GM18861 (cell line): ENCODE results near the gene GNLY.
"Not testable (repeated sequence)": the region's sequence is repeated elsewhere in the genome, so short reads cannot be mapped to it uniquely, and the experiment has no call there.

Source experiments
- ATAC-seq: cut with Tn5 transposase; IDR thresholded peaks from one replicate; pipeline ENCODE4 v1.9.1; 2021; ENCODE audit not compliant: unreplicated experiment

Gene GNLY

DNA sequence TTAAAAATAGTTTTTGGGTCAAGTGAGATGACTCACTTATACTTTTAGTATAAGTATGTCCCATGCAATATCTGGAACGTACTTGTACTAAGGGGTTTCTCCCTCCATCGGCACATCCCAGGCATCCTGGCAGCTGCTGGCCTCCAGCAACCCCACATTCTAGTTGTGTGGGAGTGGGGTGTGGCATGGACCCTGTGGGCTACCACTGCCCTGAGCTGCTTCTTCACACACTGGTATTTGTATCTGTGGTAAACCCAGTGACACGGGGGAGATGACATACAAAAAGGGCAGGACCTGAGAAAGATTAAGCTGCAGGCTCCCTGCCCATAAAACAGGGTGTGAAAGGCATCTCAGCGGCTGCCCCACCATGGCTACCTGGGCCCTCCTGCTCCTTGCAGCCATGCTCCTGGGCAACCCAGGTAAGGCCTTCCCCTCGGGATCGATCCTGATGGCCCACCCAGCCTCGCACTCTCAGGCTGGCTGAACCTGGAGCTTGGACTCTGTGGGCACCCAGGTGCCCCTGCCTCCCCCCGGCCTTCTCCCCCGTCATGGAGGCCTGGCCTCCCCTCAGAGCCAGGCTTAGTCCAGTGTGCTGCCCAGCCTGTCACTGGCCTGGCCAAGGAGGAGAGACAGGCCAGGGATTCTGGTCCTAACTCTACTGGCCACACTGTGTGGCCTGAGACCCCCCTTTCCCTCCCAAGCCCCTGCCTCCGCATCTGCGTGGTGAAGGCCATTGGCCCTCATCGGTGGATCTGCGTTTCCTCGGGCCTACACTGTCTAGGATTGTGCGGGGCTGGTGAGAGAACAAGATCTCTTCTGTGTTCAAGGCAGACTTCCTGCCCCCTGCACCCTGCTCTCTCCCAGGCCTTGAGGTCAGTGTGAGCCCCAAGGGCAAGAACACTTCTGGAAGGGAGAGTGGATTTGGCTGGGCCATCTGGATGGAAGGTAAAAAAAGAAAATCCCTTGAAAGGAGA, at the start of gene GNLY:
GNLY (plus strand) TSS at position 307 of the 974 bp plus-strand sequence; CDS start at position 368, 61 bp downstream.
- ATAC-seq, result no peak

DNA sequence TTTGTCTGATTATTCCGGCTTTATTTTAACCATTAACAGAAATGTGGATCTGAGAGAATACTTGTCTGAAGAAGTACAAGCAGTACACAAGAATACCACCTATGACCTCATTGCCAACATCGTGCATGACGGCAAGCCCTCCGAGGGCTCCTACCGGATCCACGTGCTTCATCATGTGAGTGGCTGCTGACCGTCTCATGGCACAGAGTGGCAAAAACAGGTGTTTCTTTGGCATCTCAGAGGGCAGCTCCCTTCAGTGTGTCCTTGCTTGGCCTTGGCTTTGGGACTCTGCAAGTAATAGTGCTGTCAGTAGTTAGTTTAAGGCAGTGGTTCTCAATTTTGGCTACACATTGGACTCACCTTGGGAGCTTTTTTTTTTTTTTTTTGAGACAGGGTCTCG, 49.2 kb upstream of the GNLY start:
- no peak for ATAC-seq

DNA sequence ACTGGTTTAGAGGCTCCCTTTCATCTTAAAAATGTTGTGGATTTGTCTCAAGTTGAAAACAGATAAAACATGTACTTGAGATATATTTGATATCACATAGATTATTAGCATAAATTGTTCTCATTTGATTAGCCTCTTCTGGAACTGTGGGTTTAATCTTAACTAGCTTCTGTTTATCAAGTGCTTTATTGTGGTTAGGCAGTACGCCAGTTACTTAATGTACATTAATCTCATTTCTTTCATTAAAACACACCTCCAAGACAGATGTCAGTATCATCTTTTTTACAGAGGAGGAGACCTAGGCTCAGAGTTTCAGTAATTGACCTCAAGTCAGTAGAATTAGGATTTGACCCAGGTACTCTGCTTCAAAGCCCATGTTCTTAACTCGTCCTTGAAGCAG, 48.0 kb upstream of the GNLY start:
- no peak for ATAC-seq

DNA sequence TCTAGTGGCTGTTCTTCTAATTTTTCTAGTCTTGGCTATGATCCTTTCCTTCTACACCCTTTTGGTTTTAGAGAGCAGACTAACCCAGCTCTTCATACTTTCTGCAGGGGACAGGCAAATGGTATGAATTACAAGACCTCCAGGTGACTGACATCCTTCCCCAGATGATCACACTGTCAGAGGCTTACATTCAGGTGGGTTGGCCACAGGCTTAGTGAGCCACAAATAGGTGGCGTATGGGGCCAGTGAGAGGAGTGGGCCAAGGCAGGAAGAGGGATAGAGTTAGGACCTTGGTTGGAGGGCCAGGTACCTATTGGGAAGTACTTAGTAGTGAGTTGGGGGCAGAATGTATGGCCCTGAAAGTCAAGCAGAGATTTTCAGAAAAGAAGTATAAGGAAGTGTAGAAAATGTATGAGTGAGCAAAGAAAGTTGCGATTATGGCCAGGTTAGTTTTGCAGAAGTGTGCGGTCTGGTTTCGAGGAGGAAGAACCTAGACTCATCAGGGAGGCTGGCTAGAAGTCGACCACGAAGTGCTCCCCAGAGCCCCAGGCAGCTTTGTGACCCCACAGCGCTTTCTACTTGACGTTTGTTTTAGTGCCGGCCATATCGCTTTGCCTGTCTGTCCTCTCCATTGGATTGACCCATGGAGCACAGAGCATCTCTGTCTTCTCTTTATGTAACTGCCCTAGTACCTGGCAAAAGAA, 46.2 kb upstream of the GNLY start:
- peak; percentile 52 for ATAC-seq

DNA sequence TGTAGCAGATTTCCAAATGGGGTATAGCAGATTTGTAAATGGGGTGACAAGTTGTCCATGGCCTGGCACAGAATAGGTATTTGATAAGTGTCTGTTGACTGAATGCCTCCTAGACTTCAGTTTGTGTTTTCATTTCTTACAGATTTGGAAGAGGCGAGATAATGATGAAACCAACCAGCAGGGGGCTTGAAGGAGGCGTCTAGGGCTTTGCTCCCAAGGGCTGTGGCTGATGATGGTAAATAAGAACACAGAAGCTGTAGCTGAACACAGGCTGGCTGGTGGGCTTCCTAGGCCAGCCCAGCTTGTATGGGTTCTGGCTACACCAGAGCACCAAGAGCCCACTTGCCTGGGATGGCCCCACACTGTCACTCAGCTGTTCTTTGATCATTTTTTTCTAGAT, 45.5 kb upstream of the GNLY start:
- no peak for ATAC-seq

DNA sequence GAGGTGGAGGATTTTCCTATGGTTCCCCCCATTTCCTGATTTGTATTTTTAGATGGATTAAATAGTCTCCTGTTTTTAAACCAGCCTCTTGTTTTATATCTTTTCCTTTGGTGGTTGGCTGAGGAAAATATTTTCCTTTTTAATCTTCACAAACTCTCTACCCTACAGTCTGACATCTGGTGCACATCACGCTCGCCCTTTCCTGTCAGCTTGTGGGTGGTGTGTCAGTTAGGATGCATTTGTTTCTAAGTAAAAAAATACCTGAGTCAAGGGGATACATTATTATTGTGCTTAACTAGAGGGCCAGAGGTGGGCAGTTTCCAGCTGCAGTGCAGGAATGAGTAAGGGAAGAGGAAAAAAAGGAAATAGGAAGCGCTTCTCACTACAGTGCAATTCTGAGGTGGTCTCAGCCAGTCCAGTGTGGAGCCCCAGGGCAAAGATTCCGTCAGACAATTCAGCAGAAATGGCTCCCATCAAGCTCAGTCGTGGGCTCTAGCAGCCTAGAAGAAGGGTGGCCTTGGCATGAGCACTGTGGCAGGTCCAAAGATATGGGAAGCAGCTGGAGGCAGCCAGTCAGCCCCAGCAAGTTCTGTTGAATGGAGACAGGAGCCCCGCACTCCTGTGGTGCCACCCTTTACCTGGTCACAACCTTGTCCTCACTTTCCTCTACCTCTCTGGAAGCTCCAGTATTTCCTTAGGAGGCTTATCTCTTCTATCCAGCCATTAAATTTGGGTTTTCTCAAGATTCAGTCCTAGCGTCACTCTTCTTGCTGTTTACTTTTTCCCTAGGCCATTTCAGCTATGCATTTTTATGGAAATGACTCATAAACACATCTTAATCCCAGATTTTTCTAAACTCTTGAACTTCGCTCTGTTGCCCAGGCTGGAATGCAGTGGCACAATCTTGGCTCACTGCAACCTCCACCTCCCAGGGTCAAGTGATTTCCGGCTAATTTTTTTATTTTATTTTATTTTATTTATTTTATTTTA, 44.7 kb upstream of the GNLY start:
- ATAC-seq, result no peak

DNA sequence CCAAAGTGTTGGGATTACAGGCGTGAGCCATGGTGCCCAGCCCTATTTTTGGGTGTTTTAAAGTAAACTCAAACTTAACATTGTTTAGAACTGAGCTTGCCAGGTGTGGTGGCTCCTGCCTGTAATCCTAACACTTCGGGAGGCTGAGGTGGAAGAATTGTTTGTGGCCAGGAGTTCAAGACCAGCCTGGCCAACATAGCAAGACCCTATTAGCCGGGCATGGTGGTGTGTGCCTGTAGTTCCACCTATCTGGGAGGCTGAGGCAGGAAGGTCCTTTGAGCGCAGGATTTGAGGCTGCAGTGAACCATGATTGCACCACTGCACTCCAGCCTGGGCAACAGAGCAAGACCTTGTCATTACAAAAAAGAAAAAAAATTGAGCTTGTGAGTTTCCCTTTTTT, 43.7 kb upstream of the GNLY start:
- no peak for ATAC-seq

DNA sequence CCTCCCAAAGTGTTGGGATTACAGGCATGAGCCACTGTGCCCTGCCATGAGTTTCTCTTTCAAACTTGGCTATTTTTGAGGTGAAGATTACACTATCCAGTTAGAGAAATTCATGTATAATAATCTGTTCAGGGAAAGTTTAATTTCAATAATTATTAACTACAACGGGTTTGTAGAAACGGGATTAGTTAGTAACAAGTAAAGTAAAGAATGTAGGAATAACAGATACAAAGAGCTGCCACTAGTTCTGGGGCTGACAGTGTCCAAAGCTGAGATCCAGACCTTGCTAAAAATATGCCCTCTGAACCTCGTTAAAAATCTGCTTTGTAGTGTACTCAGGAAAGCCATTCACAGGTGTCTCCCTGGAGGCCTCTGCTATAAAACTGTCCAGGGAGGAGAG, 43.1 kb upstream of the GNLY start:
- no peak for ATAC-seq

DNA sequence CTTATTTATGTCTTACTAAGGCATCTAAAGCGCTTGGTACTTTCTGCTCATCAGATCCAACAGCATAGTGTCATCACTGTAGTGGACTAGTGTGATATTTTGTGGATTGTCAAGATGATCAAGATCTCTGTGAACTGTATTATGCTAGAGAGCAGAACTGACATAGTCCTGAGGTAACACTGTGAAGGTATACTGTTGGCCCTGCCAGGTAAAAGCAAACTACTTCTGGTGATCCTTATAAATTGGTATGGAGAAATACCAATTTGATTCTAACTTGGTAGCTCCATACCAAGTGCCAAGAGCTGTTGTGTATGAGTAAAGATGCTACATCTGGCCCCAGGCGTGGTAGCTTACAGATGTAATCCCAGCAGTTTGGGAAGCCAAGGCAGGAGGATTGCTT, 42.1 kb upstream of the GNLY start:
- no peak for ATAC-seq

DNA sequence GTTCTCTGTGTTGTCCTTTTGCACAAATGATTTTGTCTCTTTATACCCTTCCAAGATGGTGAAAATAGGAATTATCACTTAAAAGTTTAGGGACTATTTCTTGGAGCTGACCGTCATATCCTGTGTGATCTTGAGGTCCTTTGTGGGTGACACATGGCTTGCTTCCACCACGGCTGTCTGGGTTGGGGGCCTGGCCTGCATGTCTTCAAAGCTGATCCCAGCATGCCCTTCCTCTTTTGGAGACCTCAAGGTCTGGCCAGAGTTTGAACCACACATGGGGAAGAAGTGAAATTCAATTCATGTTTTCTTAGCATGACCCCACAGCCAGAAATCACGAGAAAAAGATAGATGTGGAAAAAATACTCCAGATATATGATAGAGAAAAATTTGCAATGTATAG, 40.2 kb upstream of the GNLY start:
- no peak for ATAC-seq

DNA sequence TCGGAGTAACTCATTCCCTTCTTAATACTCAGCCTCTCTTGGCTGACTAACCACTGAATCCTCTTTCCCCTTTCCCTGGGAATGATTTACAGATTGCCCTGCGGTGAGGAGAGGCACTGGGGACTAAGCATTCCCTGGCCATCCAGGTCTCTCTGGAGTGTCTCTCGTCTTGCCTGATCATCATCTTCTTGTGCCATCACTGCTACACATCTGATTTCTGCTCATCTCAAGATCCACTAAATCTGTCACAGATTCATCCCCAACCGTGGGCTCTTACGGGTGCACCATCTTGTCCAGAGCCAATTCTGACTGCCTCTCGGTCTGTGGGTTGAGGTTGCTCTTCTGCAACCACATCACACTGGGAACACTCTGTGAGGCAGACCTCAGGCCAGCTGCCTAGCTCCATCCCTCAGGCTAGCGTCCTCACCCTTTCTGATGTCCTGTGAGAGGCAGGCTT, 38.2 kb upstream of the GNLY start:
- no peak for ATAC-seq

DNA sequence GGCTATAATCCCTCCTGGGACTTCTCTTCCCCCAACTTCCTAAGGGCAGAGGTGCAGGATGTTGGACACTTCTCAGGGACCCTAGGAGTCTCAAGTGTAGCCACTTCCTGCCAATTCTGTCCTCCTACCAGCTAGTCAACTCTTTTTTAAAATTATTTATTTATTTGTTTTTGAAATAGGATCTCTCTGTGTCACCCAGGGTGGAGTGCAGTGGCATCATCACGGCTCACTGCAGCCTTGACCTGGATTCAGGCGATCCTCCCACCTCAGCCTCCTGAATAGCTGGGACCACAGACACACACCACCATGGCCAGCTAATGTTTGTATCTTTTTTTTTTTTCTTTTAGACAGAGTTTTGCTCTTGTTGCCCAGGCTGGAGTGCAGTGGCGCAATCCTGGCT, 37.7 kb upstream of the GNLY start:
- ATAC-seq, result no peak

DNA sequence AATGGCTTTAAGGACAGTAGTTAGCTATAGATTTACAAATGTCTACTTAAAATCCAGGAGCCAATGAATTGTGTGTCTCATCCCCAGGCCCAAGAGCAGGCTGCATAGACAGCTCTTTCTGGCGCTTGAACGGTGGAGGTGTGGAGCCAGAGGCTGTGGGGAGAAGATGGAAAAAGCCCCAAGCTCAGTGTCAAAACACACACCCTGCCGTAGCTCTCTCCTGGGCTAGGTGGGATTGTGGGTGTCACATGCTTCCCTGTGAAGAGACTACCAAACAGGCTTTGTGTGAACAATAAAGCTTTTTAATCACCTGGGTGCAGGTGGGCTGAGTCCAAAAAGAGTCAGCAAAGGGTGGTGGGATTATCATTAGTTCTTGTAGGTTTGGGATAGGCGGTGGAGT, 36.8 kb upstream of the GNLY start:
- ATAC-seq, result not testable (repeated sequence)

DNA sequence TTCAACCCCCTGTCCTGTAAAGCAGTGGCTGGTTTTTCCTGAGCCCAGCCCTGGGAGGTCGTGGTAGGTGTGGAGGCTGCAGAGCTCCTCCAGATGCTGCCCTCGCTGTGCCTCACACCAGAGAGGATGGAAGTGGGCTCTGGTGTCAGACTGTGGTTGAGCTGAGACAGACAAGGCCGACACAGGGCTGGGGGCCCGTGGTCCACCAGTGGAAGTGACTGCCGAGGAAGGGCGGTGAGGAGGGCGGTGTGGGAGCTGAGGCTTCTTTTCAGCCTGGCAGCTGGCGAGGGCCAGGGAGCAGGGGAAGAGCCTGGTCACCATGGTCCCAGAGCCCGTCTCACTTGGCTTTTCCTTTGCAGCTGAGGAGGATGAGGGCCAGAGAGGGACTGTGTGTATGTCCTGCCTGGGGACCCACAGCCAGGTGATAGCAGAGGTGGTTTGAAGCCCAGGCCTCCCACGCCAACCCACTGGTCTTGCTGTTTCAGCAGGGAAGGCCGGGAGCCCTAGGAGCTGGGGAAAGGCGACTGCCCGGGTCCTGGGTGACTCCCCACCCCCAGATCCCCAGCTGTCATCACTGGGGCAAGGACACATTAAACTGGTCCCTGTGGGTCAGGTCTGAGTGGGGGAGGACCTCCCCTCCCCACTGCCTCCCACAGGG, 34.7 kb upstream of the GNLY start:
- no peak for ATAC-seq

DNA sequence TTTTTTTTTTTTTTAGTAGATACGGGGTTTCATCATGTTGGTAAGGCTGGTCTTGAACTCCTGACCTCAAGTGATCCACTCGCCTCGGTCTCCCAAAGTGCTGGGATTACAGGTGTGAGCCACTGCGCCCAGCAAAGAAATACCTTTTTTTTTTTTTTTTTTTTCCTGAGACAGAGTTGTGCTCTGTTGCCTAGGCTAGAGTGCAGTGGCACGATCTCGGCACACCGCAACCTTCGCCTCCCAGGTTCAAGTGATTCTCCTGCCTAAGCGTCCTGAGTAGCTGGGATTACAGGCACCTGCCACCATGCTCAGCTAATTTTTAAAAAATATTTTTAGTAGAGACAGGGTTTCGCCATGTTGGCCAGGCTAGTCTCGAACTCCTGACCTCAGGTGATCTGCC, 33.9 kb upstream of the GNLY start:
- not testable (repeated sequence) for ATAC-seq

DNA sequence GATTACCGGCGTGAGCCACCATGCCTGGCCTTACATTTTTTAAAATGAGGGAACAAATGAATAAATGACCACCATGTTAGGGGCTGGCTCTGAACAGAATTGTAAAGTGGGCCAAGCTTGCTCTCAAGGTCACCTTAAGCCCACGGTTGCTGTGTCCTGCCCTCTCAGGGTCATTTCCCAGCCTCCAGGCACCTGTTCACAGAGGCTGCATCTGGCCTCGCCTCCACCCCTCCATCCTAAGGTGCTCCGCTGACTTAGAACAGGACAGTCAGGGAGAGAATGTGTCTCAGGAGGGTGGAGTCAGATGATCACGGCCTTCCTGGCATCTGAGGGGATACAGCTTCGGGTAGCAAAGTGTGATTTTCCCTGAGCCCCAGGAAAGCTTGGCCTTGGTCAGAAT, 33.4 kb upstream of the GNLY start:
- ATAC-seq, result no peak

DNA sequence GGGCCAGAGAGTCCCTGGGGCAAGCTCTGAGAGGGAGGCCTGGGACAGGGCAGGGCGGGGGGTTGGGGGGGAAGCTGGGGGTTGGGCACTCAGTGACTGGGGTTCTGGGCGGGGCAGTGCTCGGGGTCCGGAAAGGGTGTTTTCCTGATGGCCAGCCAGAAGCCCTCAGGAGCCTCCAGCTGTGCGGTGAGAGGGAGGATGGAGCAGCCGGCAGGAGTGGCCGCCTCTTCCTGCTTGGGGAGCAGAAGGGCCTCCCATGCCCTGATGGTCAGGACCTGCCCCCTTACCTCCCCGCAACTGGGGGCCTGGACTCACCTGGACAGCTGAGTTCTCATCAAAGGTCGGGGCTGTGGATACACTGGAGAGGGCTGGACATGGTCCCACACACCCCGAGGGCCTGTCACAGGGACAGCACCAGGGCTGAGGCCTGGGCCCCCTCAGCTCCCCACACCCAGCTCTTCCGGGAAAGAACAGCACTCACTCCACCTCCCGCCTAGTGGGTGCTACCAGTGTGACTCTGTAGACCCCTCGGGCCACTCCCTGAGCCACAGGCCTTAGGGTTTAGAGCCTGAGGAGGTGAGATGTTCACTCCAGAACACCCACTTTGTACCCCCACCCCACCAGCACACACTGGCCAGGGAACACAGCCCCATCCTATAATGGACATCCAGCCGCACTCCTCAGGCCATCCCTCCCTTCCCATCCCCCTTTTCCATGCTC, 32.9 kb upstream of the GNLY start:
- no peak for ATAC-seq

DNA sequence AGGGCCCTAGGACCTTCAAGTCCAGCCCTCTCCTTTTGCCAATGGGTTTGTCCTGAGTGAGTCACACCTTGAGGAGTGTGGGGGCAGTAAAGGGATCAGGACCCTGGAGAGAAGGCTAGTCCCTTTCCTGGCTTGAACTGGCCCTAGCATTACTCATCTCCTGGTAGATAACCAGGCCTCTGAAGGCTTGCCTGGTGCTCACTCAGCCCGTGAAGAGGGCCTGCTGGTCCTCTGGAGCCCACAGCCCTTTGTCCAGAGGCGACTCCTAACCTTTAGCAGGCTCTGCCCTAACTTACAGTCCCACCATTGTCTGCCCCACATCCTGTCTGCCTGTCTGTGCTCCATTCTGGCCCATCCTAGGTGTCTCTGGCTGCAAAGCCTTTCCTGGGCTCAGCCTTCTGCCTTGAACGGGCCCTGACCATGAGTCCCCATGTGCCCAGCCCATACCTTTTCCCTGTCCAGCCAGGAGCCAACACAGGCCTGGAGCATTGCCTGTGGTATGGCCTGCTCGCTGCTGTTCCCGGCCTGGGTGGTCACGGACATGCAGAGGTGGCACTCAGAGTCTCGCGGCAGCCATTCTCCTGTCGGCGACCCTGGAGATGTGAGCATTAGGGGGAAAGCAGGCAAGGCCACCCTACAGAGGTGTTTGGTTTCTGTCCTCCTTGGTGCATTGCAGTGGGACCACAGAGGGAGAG, 31.1 kb upstream of the GNLY start:
- ATAC-seq, result no peak
